Stimulated activated CD4-positive, alpha-beta T cell treated with anti-CD3 and anti-CD28 coated beads, TNF-alpha, amount 100 ng/mL, for 4 hours (primary cell): ENCODE results near the gene PDE4D.
"Not testable (repeated sequence)": the region's sequence is repeated elsewhere in the genome, so short reads cannot be mapped to it uniquely, and the experiment has no call there.

Experiments
- DNase-seq, 3 experiments: peaks; one replicate each; pipeline ENCODE4 v3.0.0-alpha.2; 2020; ENCODE audit warnings: low read depth in 3 of 3

Gene PDE4D

DNA sequence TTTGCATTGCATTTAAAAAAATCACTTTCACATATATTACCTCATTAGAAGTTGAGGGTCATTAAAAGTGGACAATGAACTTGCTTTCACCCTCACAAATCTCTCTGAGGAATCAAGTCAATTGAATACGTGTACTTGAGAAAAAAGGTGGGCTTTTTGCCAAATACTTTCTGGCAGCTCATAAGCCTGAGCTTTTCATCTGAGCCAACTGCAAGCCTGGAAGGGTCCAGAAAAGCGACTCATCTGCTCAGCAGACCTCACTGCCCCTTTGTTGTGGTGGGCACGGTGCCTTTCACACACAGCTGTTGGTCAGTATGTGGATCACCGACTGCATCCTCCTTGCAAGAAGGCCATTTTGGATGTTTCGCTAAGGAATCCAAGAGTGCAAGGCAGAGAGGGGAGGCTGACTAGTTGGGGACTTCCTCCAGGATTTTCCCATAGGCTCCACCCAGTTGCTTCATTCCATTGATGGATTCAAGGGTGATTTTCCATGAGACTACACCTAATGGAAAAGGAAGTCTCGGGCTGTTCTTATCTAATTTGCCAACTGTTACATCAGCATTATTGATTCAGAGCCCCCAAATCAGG lies 564.7 kb downstream of the PDE4D start:
- DNase-seq, result no peak

DNA sequence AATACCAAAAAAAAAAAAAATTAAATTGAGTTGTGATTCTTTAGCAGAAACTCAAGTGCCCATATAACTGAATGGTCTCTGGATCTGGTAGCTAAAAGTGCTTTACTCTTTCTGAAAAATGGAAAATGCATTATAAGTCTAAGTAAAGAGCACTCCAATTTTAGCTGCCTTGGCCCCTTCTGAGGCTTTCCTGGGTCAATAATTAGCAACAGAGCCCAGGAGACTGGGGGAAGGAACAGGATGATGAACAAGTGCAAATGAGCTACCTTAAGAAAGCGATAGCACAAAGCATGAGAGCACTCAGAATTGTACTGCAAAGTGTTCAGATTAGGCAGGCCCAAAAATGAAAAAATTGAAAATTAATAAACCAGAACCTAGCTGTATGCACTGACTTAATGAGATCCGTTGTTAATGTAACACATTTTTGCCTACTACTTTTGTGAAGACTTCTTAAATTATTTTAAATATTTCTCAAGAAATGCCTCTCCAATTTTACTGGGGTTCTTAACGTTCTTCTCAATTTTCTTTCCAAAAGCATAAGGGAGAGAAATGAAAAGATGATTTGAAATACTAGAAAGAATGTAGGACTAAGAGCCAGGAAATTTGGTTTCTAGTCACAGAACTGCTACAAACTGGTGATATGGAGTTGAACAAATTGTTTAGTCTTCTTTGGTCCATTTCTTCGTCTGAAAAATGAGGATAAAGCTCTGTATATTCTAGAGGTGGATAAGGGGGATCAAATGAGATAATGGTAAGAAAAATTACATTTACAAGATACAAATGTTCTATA lies 566.1 kb downstream of the PDE4D start:
- no peak for DNase-seq

DNA sequence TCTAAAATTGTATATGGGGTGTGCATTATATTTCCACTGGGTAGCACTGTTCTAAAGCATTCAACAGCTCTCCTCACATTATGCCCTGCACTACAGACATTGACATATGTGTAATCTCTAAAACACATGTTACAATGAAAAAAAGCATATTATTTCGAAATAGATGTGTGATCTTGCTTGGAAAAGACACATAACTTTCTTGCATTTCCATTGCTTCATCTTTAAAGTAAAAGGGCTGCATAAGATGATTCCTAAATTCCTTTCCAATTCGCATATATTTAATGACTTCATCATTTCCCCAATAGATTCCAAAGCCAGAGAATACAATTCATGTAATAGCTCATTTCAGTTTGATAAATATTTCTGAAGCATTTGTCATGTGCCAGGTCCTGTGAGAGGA lies 566.9 kb downstream of the PDE4D start:
- DNase-seq, result no peak

DNA sequence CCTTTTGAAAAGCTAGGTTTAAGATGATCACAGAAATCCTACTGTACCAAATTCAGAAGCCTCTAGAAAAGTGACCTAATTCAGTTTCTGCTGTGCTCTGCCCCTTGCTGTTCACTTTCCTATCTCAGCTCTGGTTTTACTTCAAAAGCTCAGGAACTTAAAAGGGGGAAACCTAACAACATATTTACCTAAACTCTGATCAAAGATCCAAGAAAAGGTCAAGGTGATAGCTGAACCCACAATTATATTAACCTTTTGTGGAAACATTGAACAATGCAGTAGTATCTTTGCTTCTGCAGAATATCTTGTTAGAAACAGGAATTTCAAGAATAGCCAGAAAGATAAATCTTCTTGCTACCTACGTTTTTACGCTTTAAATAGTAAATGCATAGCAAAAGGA lies 568.5 kb downstream of the PDE4D start:
- no peak for DNase-seq

DNA sequence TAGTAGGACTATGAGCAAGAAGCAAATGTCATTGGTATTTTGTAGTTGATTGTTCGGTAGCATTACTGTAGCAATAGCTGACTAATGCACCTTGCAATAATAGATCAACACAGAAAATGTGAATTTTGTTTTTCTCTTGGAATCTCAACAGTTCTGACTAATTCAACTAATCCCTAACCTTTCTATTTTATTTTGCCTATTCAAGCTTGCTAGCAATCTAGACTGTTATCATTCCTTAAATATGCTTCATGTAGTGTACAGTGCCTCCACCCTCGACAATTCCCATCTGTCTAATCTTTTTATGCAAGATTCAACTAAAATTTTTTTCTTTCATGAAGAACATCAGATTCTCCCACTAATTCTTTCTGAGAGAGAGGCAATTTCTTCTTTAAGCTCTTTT lies 570.6 kb downstream of the PDE4D start:
- DNase-seq, result no peak

DNA sequence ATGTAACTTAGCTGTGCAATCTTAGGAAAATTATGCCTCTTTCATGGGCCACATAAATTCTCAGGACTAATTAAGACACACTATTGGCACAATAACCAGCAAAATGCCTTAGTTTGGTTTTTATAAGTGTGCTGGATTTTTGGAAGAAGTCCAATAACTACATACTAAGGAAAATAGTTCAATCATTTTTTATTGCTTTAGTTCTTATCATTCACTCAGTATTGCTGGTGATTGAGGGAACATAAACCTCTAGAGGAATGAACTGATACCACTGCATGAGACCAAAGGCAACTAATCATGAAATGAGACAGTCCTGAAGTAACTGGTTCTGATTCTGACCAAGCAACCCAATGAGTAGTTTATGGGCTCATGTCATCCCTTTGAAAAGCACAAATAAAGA lies 571.5 kb downstream of the PDE4D start:
- no peak for DNase-seq

DNA sequence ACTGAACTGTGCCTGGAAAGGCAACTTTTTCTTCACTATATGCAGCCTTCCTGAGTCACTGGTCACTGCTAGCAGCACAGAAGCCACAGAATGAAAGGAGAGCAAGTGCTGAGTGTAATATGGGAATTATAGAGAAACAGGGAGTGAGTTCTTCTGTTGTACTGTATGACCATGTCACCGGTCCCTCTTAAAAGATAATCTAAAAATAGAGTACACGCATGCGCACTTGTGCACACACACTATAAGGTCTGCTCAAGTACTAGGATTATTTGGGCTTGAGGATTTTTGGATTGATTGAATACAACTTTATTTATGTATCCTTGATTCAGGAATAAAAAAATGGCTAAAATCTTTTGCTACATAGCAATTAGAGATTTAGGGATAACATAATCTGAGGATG lies 571.9 kb downstream of the PDE4D start:
- no peak for DNase-seq

DNA sequence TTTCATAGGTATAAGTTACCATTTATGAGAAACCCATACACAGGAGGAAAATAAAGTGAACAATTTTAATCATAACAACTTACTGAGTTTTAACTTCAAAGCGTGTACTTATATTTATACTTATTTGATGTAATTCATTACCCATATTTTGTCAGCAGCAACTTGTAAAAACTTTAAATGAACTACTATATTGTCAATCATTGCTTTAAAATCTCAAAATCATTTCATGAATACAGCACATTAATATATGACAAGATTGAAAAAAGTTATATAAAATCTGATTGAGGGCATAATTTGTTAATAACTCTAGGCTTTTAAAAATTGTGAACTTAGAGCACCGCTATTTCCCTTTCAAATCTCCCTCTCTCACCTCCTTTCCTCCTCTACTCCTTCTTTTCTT lies 573.1 kb downstream of the PDE4D start:
- no peak for DNase-seq

DNA sequence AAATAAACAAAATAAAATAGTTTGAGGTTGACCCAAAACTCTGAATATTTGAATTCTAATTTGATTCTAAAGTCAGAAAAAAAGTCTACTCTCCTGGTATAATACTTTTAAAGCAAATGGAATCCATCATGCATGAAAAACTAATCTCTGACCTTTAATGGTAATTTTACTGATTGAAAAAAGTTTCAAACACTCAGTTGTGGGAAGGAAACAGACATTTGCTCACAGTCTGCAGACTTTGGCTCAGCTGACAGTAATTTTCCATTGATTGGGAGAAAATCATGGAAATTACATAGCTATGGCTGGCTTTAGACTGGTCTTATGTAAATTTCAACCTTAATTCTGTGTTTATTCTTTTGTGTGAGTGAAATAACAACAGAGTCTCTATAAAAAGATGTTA lies 574.3 kb downstream of the PDE4D start:
- DNase-seq, result no peak

DNA sequence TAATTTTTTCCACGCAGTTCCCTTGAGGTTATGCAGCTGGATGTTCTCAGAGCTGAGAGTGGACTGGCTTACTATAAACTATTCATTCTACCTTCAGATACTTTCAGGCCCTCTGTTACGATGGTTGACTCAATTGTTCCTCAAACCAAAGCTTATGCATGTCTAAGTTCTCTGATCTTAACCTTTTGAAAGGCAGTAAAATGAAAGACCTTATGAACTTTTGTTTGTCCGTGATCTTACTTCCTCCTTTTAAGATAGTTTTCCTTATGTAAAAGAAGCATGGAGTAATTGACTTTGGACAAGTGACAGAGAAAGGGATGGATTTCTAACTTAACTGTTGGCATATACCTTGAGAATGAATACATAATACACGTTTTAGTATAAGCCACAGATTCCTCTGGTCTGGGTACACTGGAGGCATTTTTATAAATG lies 575.7 kb downstream of the PDE4D start:
- DNase-seq, result no peak

DNA sequence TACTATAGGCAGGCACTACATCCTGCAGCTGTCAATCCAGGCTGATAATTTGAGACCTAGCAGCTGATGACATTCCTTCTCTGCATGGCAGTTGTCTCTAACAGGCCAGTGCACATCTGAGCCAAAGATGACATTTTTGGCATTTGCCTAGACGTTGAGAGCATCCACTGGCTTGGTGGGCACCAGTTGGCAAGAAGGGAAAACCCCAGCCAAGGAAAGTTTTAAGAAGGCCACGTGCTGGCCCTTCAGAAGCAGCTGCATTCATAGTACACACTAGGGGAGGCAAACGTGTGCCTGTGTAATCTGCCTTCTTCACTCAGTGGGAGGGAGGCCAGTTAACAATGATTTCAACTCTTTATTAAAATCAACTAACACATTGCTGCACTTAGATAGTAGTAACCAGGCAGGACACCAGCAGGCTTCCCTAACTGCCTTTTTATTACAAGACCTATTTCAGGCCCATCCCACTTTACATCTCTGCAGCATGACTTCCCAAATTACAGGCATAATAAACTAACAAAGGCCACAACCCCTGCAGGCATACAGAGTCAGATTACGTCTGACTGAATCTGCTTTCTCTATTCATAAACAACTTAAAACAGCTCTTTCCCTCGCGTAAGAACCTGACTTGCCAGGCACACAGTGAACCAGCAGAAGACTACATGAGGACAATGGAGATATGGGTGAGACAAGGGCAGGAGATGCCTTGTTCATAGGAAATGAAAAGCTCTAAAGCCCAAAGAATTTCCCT lies 576.3 kb downstream of the PDE4D start:
- DNase-seq, result no peak

DNA sequence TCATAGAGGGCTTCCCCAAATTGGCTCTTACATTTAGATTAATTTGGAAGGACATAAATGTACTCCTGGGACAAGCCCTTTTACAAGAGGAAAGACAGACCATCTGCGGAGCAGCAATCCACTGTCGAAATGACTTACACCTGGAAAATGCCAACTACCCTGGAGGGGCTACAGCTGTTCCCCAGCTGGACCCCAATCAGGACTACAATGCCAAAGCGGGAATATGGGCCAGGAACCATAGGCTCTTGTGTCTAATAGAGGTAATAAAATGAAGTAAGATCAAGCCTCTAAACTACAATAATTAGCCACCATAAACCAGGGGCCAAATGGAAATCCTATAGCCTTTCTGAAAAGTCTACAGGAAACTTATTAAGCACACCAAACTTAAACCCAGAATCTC lies 581.3 kb downstream of the PDE4D start:
- DNase-seq, result no peak

DNA sequence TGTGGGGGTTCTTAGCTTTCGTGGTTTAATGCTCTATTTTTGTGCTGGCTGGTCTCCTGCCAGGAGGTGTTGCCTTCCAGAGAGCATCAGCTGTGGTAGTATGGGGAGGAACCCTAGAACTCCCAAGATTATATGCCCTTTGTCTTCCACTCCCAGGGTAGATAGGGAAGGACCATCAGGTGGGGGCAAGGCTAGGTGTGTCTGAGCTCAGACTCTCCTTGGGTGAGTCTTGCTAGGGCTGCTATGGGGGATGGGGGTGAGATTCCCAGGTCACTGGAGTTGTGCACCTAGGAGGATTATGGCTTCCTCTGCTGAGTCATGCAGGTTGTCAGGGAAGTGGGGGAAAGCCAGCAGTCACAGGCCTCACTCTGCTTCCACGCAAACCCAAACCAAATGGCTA lies 584.8 kb downstream of the PDE4D start:
- DNase-seq, result not testable (repeated sequence)

DNA sequence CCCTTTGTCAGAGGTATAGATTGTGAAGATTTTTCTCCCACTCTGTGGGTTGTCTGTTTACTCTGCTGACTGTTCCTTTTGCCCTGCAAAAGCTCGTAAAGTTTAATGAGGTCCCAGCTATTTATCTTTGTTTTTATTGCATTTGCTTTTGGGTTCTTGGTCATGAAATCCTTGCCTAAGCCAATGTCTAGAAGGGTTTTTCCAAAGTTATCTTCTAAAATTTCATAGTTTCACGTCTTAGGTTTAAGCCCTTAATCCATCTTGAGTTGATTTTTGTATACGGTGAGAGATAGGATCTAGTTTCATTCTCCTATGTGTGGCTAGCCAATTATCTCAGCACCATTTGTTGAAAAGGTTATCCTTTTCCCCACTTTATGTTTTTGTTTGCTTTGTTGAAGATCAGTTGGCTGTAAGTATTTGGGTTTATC lies 590.2 kb downstream of the PDE4D start:
- not testable (repeated sequence) for DNase-seq

DNA sequence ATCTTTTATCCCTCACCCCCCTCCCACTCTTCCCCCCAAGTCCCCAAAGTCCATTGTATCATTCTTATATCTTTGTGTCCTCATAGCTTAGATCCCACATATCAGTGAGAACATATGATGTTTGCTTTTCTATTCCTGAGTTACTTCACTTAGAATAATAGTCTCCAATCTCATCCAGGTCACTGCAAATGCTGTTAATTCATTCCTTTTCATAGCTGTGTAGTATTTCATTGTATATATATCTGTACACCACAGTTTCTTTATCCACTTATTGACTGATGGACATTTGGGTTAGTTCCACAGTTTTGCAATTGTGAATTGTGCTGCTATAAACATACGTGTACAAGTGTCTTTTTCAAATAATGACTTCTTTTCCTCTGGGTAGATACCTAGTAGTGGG lies 591.0 kb downstream of the PDE4D start:
- DNase-seq, result not testable (repeated sequence)

DNA sequence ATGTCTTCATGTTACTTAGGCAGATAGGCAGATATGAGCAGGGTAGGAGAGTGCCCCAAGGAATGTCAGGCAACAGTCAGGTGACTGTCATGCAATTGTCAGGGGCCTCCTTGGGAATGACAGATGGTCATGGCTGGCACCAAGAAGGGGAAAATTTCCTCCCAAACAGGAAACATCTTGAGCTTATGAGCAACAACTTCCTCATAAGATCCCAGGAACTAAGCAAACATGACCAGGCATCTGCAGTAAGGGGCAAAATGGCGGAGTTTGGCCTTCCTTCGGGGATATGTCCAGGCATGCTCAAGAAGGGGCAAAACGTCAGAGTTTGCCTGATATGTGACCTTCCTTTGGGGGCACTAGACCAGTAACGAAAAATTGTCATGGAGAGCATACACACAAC lies 591.8 kb downstream of the PDE4D start:
- DNase-seq, result no peak

DNA sequence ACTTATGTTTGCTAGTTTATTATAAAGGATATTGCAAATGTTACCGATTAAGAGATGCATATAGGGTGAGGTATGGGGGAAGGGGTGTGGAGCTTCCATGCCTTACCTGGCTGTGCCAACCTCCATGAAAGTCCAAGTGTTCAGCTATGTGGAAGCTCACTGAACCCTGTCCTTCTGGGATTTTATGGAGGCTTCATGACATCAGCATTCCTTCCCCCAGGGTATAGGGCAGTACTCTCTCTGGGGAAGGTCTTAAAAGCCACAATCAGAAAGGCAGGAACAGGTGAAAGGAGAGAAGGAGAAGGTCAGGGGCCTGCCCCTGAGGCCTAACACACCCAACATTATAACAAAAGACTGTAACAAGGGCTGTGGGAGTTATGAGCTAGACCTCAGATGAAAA lies 592.6 kb downstream of the PDE4D start:
- DNase-seq, result no peak

DNA sequence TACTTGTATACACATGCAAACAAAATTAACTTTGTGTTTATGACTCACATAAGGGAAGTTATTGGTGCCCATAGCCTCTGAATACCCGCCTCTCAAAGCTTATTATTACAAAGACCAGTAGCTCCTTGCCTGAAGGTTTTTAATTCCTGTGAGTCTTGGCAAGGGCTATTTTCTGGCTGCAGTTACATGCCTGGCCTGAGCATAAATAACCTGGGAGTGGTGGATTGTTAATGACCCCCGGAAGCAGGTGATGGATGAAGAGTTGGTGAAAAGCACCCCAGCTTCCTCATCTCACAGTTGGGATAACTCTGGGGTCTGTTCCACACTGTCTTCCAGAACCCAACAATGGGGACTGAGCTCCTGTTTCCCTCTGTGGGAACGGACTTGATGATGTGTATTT lies 594.5 kb downstream of the PDE4D start:
- DNase-seq, result no peak

DNA sequence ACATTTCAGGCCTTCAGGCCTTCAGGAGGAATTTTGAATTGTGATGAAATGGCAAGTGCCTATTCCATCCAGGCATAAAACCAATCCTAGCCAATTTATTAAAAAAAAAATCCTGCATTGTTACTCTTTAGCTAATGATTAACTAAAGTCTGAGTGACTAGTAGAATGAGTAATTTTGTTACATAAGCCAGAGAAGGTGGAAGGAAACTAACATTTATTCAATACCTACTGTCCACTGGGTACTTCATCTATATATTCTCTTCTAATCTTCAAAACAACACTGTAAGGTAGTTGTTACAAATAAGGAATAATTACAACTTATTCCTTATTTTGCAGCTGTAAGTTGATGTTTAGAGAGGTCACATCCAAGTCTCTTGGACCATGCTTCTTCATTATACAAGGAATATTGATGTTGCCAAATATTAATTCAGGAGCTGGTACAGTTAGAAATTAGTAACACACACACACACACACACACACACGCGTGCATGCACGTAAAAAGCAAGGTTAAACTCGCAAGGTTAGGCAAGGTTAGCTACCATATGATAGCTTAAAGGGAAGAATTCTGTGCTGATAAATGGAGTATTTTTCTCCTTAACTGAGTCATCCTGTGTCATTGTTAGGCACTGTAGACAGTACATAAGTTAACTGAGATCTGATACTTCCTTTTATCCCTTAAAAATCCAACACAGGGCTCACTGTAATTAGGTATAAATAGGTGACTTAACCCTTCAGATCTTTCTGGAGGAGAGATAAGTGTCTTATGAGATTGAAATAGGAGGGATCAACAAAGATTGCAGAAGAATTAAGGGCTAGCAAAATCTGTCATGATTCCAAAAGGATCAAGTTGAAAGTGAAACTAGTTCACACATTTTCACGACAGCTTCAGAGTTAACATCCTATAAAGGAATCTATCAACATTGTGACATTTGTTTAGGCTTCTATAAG lies 596.9 kb downstream of the PDE4D start:
- no peak for DNase-seq

DNA sequence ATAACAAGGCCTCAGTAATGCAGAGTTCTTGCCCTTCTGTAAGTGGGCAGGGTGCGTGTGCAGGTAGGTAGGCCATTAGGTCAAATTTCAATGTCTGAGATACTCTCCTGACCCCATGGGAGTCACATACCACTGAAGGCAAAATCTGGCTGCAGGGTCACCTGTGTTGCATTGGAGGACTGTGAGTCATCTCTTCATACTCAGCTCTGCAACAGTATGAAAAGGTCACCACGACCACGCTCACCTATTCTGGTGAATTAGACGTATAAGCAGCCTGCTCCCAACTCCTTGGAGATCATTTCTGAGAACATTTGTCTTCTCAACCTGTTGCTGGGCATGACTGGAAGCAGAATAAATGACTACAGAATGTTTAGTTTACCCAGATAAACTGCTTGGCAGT lies 599.8 kb downstream of the PDE4D start:
- no peak for DNase-seq

DNA sequence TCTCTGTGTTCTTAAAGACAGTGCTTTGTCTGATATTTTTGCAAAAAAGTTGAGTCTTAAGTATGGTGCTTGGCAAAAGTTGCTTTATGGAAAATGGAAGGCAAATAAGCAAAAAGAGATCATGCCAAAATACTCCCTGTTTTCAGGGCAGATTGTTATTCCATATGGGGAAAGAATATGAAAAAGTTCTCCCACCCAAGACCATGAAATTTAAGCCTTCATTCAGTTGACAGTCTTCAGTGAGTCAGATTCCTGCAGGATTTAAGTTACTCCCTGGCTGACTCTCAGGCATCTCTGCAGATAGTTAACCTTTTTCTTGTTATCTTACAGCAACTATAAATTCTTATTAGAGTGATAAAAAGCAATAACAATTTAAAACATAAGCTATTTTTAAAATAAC lies 601.6 kb downstream of the PDE4D start:
- no peak for DNase-seq

DNA sequence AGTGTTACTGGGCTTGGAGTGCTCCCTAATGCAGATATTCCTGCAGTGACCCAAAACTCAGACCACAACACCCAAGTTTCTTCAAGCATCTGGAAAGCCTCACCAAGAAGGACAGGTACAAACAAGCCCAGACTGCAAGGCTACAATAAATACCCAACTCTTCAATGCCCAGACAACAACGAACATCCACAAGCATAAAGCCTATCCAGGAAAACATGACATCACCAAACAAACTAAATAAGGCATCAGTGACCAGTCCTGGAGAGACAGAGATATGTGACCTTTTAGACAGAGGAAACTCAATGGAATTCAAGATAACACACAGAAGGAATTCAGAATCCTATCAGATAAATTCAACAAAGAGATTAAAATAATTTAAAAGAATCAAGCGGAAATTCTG lies 605.6 kb downstream of the PDE4D start:
- DNase-seq, result no peak
